Measurements from ENCODE around the gene ADAMTS2.

Gene ADAMTS2

DNA sequence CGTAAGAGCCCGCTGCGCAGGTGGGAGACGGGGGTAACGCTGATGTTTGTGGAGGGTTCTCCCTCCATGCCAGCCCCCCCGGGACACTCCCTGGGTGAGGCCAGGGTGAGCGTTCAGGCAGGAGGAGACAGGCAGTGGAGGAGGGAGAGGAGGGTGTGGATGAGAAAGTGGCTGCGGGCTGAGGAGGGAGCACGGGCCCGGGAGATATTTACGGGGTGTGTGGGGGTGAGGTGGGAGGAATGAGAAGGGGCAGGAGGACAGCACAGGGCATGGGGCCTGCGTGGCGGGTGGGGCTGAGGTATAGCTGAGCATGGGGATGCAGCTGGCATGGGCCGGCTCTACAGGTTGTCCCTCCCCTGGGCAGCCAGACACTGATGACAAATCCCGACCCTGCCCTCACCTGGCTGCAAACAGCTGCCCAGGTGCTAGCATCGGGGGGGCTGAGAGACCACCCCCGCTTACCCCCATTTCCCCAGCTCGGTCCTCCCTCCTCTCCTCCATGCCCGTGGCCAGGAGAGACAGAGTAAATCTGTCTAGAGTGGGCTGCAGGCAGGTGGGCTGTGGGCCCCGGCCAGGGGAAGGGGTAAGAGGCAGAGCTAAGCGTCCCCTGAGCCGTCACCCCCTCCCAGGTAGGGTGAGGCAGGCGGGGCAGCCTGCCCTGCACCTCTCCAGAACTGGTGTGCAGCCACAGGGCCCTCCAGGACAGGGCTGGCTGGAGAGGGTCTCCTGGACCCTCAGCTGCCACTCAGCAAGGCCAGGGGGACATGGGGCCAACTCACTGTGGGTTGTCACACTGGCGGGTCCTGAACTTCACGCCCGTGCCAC, 205.9 kb downstream of the ADAMTS2 start:
- DNase-seq (ENCODE audit: low read depth in 2 of 2), result no peak

DNA sequence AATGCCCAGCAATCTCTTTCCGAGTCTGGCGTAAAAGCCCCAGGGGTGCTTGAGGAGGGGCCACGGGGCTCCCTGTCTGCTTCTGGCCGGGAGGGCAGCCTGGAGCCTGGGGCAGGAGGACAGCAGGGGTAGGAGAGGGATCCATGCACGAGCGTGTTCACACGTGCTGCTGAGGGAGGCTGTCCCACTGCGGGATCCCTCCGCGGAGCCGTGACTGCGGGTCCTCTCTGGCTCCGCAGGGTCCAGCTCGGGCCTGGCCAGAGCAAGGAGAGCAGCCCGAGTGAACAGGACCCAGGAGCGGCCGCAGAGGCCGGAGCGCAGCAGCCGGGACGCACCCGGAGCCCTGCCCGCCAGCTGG, 206.7 kb downstream of the ADAMTS2 start:
- no peak for DNase-seq (ENCODE audit: low read depth in 2 of 2)

- no peak for DNase-seq (ENCODE audit: low read depth in 2 of 2)
Measured at GRCh38 chr5:179137643-179138567, 207.4 kb downstream of the ADAMTS2 start.

GRCh38 chr5:179137016-179137642, 208.1 kb downstream of the ADAMTS2 start:
- no peak for DNase-seq (ENCODE audit: low read depth in 2 of 2)

DNA sequence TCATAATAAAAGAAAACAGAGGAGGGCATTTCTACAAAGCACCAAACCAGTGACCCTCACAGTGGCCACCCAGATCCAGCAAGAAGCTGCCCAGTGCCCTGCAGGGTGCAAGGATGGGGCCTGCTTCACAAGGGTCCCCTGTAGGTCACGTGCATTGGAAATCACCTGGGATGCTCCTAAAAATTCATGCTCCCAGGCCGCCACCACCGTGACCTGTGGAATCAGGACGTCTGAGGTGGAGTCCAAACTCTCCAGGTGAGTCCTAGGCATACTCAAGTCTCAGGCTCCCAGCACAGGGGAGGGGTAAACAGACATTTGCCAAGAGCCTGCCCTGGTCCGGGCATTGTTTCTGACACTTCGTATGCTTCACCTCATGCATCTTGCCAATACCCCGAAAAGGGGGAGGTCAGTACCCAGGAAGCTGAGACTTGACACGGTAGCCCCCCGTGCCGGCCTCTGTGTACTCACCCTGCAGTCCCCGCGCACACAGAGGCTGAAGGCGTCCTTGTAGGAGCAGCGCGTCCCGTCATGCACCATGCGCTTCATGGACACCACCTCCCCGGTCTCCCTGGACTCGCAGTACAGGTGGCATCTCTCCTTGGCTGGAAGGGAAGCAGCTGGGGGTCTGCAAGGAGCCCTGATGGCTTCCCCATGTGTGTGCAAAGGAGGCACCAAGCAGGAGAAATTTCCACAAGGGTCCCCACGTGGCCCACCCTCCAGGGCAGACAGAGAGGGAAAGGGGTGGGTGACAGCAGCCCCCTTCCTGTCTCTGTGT, 209.6 kb downstream of the ADAMTS2 start:
- no peak for DNase-seq (ENCODE audit: low read depth in 2 of 2)

DNA sequence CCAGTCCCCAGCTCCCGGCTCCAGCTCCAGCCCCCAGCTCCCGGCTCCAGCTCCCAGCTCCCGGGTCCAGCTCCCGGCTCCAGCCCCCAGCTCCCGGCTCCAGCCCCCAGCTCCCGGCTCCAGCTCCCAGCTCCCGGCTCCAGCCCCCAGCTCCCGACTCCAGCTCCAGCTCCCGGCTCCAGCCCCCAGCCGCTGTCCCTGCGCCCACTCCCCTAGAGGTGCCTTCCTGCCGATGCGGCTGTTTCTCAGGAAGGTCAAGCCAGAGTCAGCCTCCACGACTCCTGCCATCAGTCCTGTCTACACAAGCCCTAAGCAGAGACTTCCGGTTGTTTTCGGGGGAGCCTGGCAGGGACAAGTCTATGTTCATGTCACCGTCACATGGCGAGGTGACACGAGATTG, 210.3 kb downstream of the ADAMTS2 start:
- DNase-seq (ENCODE audit: low read depth in 2 of 2), result no peak

GRCh38 chr5:179134511-179134910, 210.8 kb downstream of the ADAMTS2 start:
- no peak for DNase-seq (ENCODE audit: low read depth in 2 of 2)

- DNase-seq (ENCODE audit: low read depth in 2 of 2), result no peak
Measured at GRCh38 chr5:179132586-179133355, 212.5 kb downstream of the ADAMTS2 start.

DNA sequence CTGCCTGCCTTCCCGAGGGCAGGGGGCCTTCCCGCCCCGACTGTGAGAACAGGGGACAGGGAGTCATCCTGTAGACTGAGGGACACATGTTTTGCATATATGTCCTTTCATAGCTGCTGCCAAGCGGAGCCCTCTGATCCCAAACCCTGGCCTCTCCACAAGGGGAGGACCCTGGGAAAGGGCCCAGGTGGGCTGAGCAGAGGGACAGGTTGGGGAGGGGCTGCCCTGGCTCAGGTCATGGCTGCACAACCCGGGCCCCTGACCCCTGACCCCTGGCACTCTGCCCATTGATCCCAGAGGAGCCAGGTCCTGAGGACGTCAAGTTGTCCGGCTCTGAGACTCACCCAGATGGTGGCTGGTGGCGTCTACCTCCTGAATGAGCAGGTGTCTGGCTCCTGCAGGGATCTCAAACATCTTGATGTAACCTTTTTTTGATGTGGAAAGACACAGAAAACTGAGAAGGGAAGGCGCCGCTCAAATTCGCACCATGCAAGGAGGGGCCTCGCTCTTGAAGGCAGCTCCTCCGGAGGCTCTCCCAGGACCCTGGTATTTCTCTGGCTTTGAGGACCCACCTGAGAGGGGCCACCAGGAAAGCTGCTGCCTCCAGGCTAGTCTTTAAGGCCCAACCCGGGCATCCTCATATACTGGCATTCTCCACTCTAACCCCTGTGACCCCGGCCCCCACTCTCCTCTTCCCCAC, 213.2 kb downstream of the ADAMTS2 start:
- no peak for DNase-seq (ENCODE audit: low read depth in 2 of 2)

DNA sequence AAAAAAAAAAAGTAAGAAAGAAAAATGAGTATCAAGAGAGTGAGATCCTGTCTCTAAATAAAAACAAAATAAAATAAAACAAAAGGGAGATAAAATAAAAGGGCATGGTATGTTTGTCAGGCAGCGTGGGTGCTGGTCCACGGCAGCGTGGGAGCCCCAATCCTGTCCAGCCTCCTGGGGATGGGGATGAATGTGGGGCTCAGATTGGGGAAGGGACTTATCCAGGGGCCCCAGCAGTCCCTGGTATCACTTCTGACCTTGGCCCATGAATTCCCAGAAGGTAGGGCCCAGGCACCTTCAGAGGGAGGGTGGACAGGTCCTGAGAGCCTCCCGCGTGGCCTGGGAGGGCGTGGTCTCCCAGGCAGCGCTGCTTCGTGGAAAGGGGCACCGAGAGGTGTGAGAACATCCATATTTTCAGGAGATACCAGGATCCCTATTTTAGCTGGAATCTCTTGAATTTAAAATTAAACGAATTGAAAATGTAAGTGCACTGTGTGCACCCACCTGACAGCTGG, 213.9 kb downstream of the ADAMTS2 start:
- no peak for DNase-seq (ENCODE audit: low read depth in 2 of 2)

GRCh38 chr5:179130101-179130681, 215.1 kb downstream of the ADAMTS2 start:
- no peak for DNase-seq (ENCODE audit: low read depth in 2 of 2)

DNA sequence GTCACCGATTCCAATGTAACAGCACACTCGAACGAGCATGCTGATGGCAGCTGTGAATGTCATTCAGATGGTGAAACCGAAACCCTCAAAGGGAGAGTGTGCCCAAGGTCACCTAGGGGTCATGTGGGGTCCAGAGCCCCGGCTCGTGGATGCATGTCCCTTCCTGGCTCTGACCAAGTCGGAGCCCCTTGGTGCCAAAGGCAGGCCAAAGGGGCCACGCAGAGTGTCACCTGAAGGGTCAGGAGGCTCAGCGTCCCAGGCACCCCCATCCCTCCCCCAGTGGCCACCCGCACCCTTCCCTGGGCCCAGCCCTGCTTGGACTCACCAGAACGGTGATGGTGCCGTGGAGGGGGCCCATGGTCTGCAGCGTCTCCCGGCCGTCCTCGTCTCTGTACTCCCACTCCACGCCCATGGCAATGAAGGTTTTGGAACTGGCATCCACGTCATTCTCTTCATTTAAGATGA, 215.6 kb downstream of the ADAMTS2 start:
- DNase-seq (ENCODE audit: low read depth in 2 of 2), result no peak

DNA sequence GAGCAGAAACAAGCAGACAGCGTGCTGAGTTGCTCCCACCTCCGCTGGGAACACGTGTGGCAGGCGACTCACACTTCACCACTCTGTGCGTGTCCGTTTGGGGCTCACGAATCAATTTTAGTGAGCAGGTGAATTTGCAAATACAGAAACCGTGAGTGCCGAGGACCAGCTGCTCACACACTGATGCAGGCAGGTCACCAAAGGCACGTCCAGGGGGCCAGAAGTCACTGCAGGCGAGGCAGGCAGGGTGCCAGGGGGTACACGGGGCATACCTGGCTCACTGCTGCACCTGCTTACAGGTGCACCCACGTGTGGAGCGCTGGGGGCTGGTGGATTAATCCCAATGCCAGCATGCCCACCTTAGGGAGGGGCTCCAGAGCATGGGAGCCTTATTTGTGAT, 216.3 kb downstream of the ADAMTS2 start:
- no peak for DNase-seq (ENCODE audit: low read depth in 2 of 2)

- no peak for DNase-seq (ENCODE audit: low read depth in 2 of 2)
Measured at GRCh38 chr5:179128041-179128365, 217.3 kb downstream of the ADAMTS2 start.

- DNase-seq (ENCODE audit: low read depth in 2 of 2), result no peak
Measured at GRCh38 chr5:179127136-179128040, 217.9 kb downstream of the ADAMTS2 start.

GRCh38 chr5:179126506-179126991, 218.7 kb downstream of the ADAMTS2 start:
- DNase-seq (ENCODE audit: low read depth in 2 of 2), result no peak

GRCh38 chr5:179125789-179126505, 219.3 kb downstream of the ADAMTS2 start:
- DNase-seq (ENCODE audit: low read depth in 2 of 2), result no peak
